HPDE6-E6E7 (cell line): Measurements from ENCODE around the gene MRPL39.
A peak's percentile ranks its signal among the peaks of the same experiment; 100 is the strongest.

Source experiments
- DNase-seq: peaks from one replicate; pipeline ENCODE4 v3.0.0; 2011; ENCODE audit warnings: missing footprints; ENCODE audit errors: extremely low spot score

Gene MRPL39

GRCh38 chr21:25614441-25614840 lies 7.2 kb upstream of the MRPL39 start:
- no peak for DNase-seq

- DNase-seq, result peak; percentile 67
Measured at GRCh38 chr21:25608044-25608737, 910 bp upstream of the MRPL39 start.

GRCh38 chr21:25589887-25590286 lies 17.4 kb downstream of the MRPL39 start:
- no peak for DNase-seq

- DNase-seq, result no peak
Measured at GRCh38 chr21:25586791-25587190, 20.5 kb downstream of the MRPL39 start.

GRCh38 chr21:25586326-25586725 lies 21.0 kb downstream of the MRPL39 start:
- DNase-seq, result no peak

- no peak for DNase-seq
Measured at GRCh38 chr21:25584833-25585676, 22.2 kb downstream of the MRPL39 start.

- no peak for DNase-seq
Measured at GRCh38 chr21:25583370-25584130, 23.7 kb downstream of the MRPL39 start.

GRCh38 chr21:25582888-25583287 lies 24.4 kb downstream of the MRPL39 start:
- DNase-seq, result no peak

- DNase-seq, result no peak
Measured at GRCh38 chr21:25582164-25582790, 25.0 kb downstream of the MRPL39 start.

- no peak for DNase-seq
Measured at GRCh38 chr21:25581582-25581981, 25.7 kb downstream of the MRPL39 start.

- no peak for DNase-seq
Measured at GRCh38 chr21:25580912-25581260, 26.4 kb downstream of the MRPL39 start.

GRCh38 chr21:25579226-25580013 lies 27.9 kb downstream of the MRPL39 start:
- DNase-seq, result no peak

- DNase-seq, result no peak
Measured at GRCh38 chr21:25578056-25578961, 29.0 kb downstream of the MRPL39 start.

GRCh38 chr21:25577424-25578055 lies 29.7 kb downstream of the MRPL39 start:
- DNase-seq, result no peak

GRCh38 chr21:25573409-25574206 lies 33.7 kb downstream of the MRPL39 start:
- DNase-seq, result peak; percentile 64

- DNase-seq, result no peak
Measured at GRCh38 chr21:25572861-25573310, 34.4 kb downstream of the MRPL39 start.

GRCh38 chr21:25571726-25572121 lies 35.6 kb downstream of the MRPL39 start:
- DNase-seq, result no peak

- no peak for DNase-seq
Measured at GRCh38 chr21:25569711-25570110, 37.6 kb downstream of the MRPL39 start.

- DNase-seq, result no peak
Measured at GRCh38 chr21:25569084-25569483, 38.2 kb downstream of the MRPL39 start.
